H1 (cell line): ENCODE measurements around the gene SERPINB1. TPM values are rescaled to one million over a fixed set of nuclear protein-coding genes. Genes with fewer than 3 reads are reported as not detected.

Experiments used
- CTCF ChIA-PET: fragments of 300-600 bp; sonication (Branson Sonifier 250); formaldehyde crosslinking; loops from one replicate; lab custom pipeline; 2021; ENCODE audit not compliant: partially characterized antibody; lab: Charles Lee
- POLR2A ChIA-PET: fragments of 300-600 bp; sonication (Branson Sonifier 250); formaldehyde crosslinking; loops from one replicate; lab custom pipeline; 2021; ENCODE audit warnings: inconsistent platforms; ENCODE audit not compliant: partially characterized antibody; lab: Charles Lee
- DNase-seq, 2 experiments: peaks; one replicate each; pipeline versions ENCODE4 v3.0.0 to v3.0.0-alpha.2; 2010 to 2022; ENCODE audit warnings: low spot score in 2 of 2, low read depth in 1 of 2, mixed read lengths in 1 of 2
- FAIRE-seq: peaks from 2 replicates; lab custom pipeline; 2011; peaks lifted over from hg19 to GRCh38; lab: Jason Lieb, UNC
- H2AFZ ChIP-seq: 2 replicates; pipeline ENCODE4 v1.8.1; 2012; ENCODE audit warnings: low read length, inconsistent platforms
- H2AK5ac ChIP-seq: 2 replicates; pipeline ENCODE4 v1.6.1; 2013; ENCODE audit warnings: low read depth, low read length
- H2BK120ac ChIP-seq: replicated peaks from 2 replicates; pipeline ENCODE3; 2013; ENCODE audit warnings: low read depth, low read length, inconsistent platforms
- H2BK12ac ChIP-seq: 2 replicates; pipeline ENCODE4 v1.6.1; 2013; ENCODE audit warnings: low read depth, low read length
- H2BK15ac ChIP-seq: 2 replicates; pipeline ENCODE4 v1.6.1; 2013; ENCODE audit warnings: low read length
- H2BK20ac ChIP-seq: 2 replicates; pipeline ENCODE4 v1.6.1; 2013; ENCODE audit warnings: low read length
- H2BK5ac ChIP-seq: 2 replicates; pipeline ENCODE4 v1.6.1; 2013; ENCODE audit warnings: low read depth, low read length
- H3K14ac ChIP-seq: 2 replicates; pipeline ENCODE4 v1.6.1; 2013; ENCODE audit warnings: inconsistent platforms; ENCODE audit not compliant: insufficient read length
- H3K18ac ChIP-seq: 2 replicates; pipeline ENCODE4 v1.6.1; 2013; ENCODE audit warnings: low read length; ENCODE audit errors: extremely low read depth
- H3K23ac ChIP-seq: 2 replicates; pipeline ENCODE4 v1.6.1; 2013; ENCODE audit warnings: inconsistent platforms; ENCODE audit not compliant: insufficient read length
- H3K23me2 ChIP-seq: 2 replicates; pipeline ENCODE4 v1.6.1; 2013; ENCODE audit warnings: low read depth, low read length
- H3K27ac ChIP-seq: 2 replicates; pipeline ENCODE4 v1.6.1; 2011; ENCODE audit warnings: low read depth, low read length, inconsistent platforms
- H3K27me3 ChIP-seq, 4 experiments: replicated peaks in 1 of 4; 1 replicate in 1 of 4; 2 replicates in 3 of 4; pipeline versions ENCODE4 v1.6.1 to v1.8.1; 2011 to 2013; ENCODE audit warnings: low read length in 3 of 4, mild to moderate bottlenecking in 3 of 4, inconsistent platforms in 2 of 4, mixed read lengths in 2 of 4, moderate library complexity in 1 of 4; ENCODE audit not compliant: control insufficient read depth in 3 of 4, insufficient read depth in 3 of 4; ENCODE audit errors: extremely low read depth in 1 of 4
- H3K36me3 ChIP-seq, 4 experiments: 2 replicates each; pipeline versions ENCODE4 v1.6.1 to v1.8.1; 2011 to 2013; ENCODE audit warnings: mild to moderate bottlenecking in 4 of 4, low read length in 3 of 4, moderate library complexity in 2 of 4, control low read depth in 1 of 4, inconsistent platforms in 1 of 4; ENCODE audit not compliant: insufficient read depth in 4 of 4, control insufficient read depth in 2 of 4
- H3K4ac ChIP-seq: replicated peaks from 2 replicates; pipeline ENCODE3; 2013; ENCODE audit warnings: low read length, low read depth, mixed read lengths, inconsistent platforms; ENCODE audit not compliant: insufficient read length
- H3K4me1 ChIP-seq, 4 experiments: replicated peaks in 1 of 4; 1 replicate in 1 of 4; 2 replicates in 3 of 4; pipeline versions ENCODE4 v1.6.1 to v1.8.1; 2011 to 2013; ENCODE audit warnings: low read length in 3 of 4, inconsistent platforms in 2 of 4, mixed read lengths in 1 of 4; ENCODE audit not compliant: insufficient read depth in 4 of 4, control insufficient read depth in 3 of 4
- H3K4me2 ChIP-seq, 2 experiments: 2 replicates each; pipeline versions ENCODE4 v1.6.1 to v1.8.1; 2011 to 2013; ENCODE audit warnings: low read depth in 2 of 2, low read length in 2 of 2, control low read depth in 1 of 2, inconsistent platforms in 1 of 2, mild to moderate bottlenecking in 1 of 2; ENCODE audit not compliant: insufficient read depth in 1 of 2
- H3K4me3 ChIP-seq, 4 experiments: fragments of 200-600, 300-600 bp in 1 of 4; sonication (generic), shearing (Covaris generic), sonication (Bioruptor Twin) in 1 of 4; 2 replicates each; pipeline versions ENCODE4 v1.5.1 to v1.8.1; 2011 to 2016; ENCODE audit warnings: low read length in 4 of 4, low read depth in 3 of 4, control low read depth in 2 of 4, inconsistent platforms in 2 of 4, mild to moderate bottlenecking in 2 of 4, mixed read lengths in 1 of 4, moderate library complexity in 1 of 4; ENCODE audit not compliant: insufficient read depth in 2 of 4; ENCODE audit errors: extremely low read depth in 1 of 4
- H3K56ac ChIP-seq: replicated peaks from 2 replicates; pipeline ENCODE3; 2013; ENCODE audit warnings: low read depth, mild to moderate bottlenecking, mixed read lengths, low read length, inconsistent platforms; ENCODE audit not compliant: insufficient read length
- H3K79me1 ChIP-seq: 2 replicates; pipeline ENCODE4 v1.6.1; 2013; ENCODE audit warnings: low read depth, low read length, control low read depth
- H3K79me2 ChIP-seq, 2 experiments: 2 replicates each; pipeline versions ENCODE4 v1.6.1 to v1.8.1; 2012 to 2013; ENCODE audit warnings: low read length in 2 of 2, mild to moderate bottlenecking in 2 of 2, inconsistent platforms in 1 of 2; ENCODE audit not compliant: insufficient read depth in 2 of 2, control insufficient read depth in 1 of 2
- H3K9ac ChIP-seq, 4 experiments: replicated peaks in 1 of 4; 1 replicate in 1 of 4; 2 replicates in 3 of 4; pipeline versions ENCODE4 v1.6.1 to v1.8.1; 2011 to 2013; ENCODE audit warnings: low read depth in 3 of 4, low read length in 3 of 4, control low read depth in 2 of 4, mild to moderate bottlenecking in 2 of 4, moderate library complexity in 2 of 4, inconsistent platforms in 1 of 4; ENCODE audit errors: extremely low read depth in 1 of 4
- H3K9me3 ChIP-seq, 2 experiments: 2 replicates each; pipeline versions ENCODE4 v1.6.1 to v1.8.1; 2012 to 2013; ENCODE audit warnings: mild to moderate bottlenecking in 2 of 2, moderate library complexity in 2 of 2, control low read depth in 1 of 2, inconsistent platforms in 1 of 2, low read depth in 1 of 2, low read length in 1 of 2, mixed read lengths in 1 of 2; ENCODE audit not compliant: insufficient read depth in 2 of 2
- H4K20me1 ChIP-seq, 2 experiments: replicated peaks in 1 of 2; 2 replicates each; pipeline versions ENCODE3 to v1.8.1; 2011 to 2013; ENCODE audit warnings: inconsistent platforms in 2 of 2, low read length in 2 of 2, mild to moderate bottlenecking in 1 of 2; ENCODE audit not compliant: insufficient read depth in 2 of 2, control insufficient read depth in 1 of 2
- H4K5ac ChIP-seq: 2 replicates; pipeline ENCODE4 v1.6.1; 2013; ENCODE audit warnings: low read length, low read depth, mixed read lengths, inconsistent platforms; ENCODE audit not compliant: insufficient read length
- H4K8ac ChIP-seq: 2 replicates; pipeline ENCODE4 v1.8.0; 2013; ENCODE audit warnings: mild to moderate bottlenecking, moderate library complexity, low read length, inconsistent platforms; ENCODE audit not compliant: insufficient read depth; ENCODE audit errors: extremely low read depth
- H4K91ac ChIP-seq: replicated peaks from 2 replicates; pipeline ENCODE3; 2013; ENCODE audit warnings: low read length, mixed read lengths, inconsistent platforms; ENCODE audit not compliant: insufficient read length
- BACH1 ChIP-seq: IDR thresholded peaks from 2 replicates; pipeline ENCODE4 v1.6.1; 2012; ENCODE audit warnings: low read length, improper control_type of control experiment
- CHD1 ChIP-seq: IDR thresholded peaks from 2 replicates; pipeline ENCODE4 v1.6.1; 2012; ENCODE audit warnings: low read depth, low read length, improper control_type of control experiment
- CTBP2 ChIP-seq: IDR thresholded peaks from 2 replicates; pipeline ENCODE4 v1.7.0; 2011; ENCODE audit warnings: borderline replicate concordance, mild to moderate bottlenecking, moderate library complexity, mixed read lengths, low read length; ENCODE audit not compliant: insufficient read depth, insufficient read length
- EGR1 ChIP-seq: IDR thresholded peaks from 2 replicates; pipeline ENCODE4 v1.6.1; 2011; ENCODE audit warnings: low read depth, low read length, borderline replicate concordance
- EP300 ChIP-seq, 2 experiments: IDR thresholded peaks; 1 replicate in 1 of 2; 2 replicates in 1 of 2; pipeline ENCODE4 v1.6.1; 2011 to 2012; ENCODE audit warnings: low read depth in 2 of 2, low read length in 2 of 2, mild to moderate bottlenecking in 2 of 2, borderline replicate concordance in 1 of 2, inconsistent platforms in 1 of 2, moderate library complexity in 1 of 2
- MAFK ChIP-seq: IDR thresholded peaks from 2 replicates; pipeline ENCODE4 v1.6.1; 2012; ENCODE audit warnings: low read depth, mild to moderate bottlenecking, improper control_type of control experiment, low read length
- POLR2AphosphoS5 ChIP-seq: IDR thresholded peaks from 2 replicates; pipeline ENCODE4 v1.6.1; 2011; ENCODE audit warnings: low read depth, low read length
- RFX5 ChIP-seq: IDR thresholded peaks from 2 replicates; pipeline ENCODE4 v1.6.1; 2011; ENCODE audit warnings: low read depth, low read length, improper control_type of control experiment, borderline replicate concordance
- SIX5 ChIP-seq: IDR thresholded peaks from 2 replicates; pipeline ENCODE4 v1.6.1; 2011; ENCODE audit warnings: mild to moderate bottlenecking, low read depth, low read length
- SP2 ChIP-seq: IDR thresholded peaks from 2 replicates; pipeline ENCODE4 v1.6.1; 2012; ENCODE audit warnings: mild to moderate bottlenecking, low read length, inconsistent platforms
- WGBS, 2 experiments: shearing (Covaris generic) in 1 of 2; methylation state at CpG; one replicate each; pipeline versions ENCODE4 v1.1.6 to v1.1.7; 2013 to 2015; ENCODE audit warnings: low lambda C conversion rate in 2 of 2, mixed read lengths in 2 of 2, inconsistent platforms in 1 of 2, low coverage in 1 of 2, missing lambda C conversion rate in 1 of 2; ENCODE audit not compliant: insufficient replicate concordance in 2 of 2, insufficient coverage in 1 of 2, insufficient read length in 1 of 2; ENCODE audit errors: extremely low coverage in 1 of 2, missing lambda C conversion rate in 1 of 2; 5-methylcytosine and 5-hydroxymethylcytosine counted together
- polyA plus RNA-seq, 7 experiments: library from polyadenylated mRNA; depleted of rRNA in 3 of 7; stranded (reverse) in 5 of 7; unstranded in 2 of 7; fragments of >200 nt in 5 of 7; fragments of 200-250 nt in 2 of 7; gene quantifications; 1 replicate in 5 of 7; 2 replicates in 1 of 7; 4 replicates in 1 of 7; pipeline versions ENCODE4 v1.2.1 to v1.2.3, GENCODE V29; 2011 to 2013; ENCODE audit warnings: missing spikeins in 2 of 7, mixed read lengths in 2 of 7
- total RNA-seq: library from RNA; stranded (reverse); fragmentation: NEBNext Ultra II Directional; extraction: Animal tissue kit (Norgen Biotek cat#: 25700); gene quantifications from 2 replicates; pipeline ENCODE4 v1.2.1, GENCODE V29; 2021
- TF ChIP-seq, protein P1 (sequence below): IDR thresholded peaks from 2 replicates; pipeline ENCODE4 v1.6.1; 2012; ENCODE audit warnings: inconsistent platforms

SERPINB1 gene
- total and polyA plus RNA-seq, 2 of the 8 experiments (the other 6 are each of a cell fraction or from before 2014, with no cell fraction given) = 8.1 to 17.3 TPM

DNA sequence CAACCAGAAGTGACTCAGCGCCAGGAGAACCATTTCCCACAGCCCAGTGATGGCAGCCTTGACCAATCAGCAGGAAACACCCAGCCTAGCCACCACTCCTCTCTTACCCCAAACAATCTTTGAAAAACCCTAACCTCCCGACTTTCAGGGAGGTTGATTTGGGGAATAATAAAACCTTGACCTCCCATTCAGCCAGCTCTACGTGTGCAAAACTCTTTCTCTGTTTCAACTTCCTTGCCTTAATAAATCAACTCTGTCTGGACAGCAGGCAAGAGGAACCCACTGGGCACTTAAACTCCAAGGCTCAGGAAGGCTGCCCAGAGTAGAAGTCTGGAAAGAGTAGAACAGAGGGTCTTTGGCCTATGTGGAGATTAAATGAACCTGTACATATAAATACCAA, 35.0 kb downstream of the SERPINB1 start:
- Histone ChIP-seq H2AFZ (no peak overlapping the region), H2BK5ac (no peak overlapping the region), H3K23ac (no peak overlapping the region), H2AK5ac (no peak overlapping the region), H4K20me1 (no peaks in the 10 kb centered on the region), H4K5ac (no peak overlapping the region), H3K36me3 (no peaks in the 10 kb centered on the region), H3K27me3 (no peaks in the 10 kb centered on the region), H3K9me3 (no peaks in the 10 kb centered on the region), H2BK120ac (no peak overlapping the region), H3K14ac (no peak overlapping the region), H3K9ac (no peak overlapping the region), H3K27ac (no peak overlapping the region), H2BK15ac (no peak overlapping the region), H3K4me3 (no peak overlapping the region), H2BK12ac (no peak overlapping the region), H4K91ac (no peak overlapping the region), H3K4me1 (peaks cover 0 to 5% (median 2%) of the 10 kb centered on the region in 4 experiments; a peak in 2 of 7 replicates), H2BK20ac (no peak overlapping the region), H3K23me2 (no peaks in the 10 kb centered on the region; the same call in 1 of the 2 replicates), H3K56ac (no peak overlapping the region), H4K8ac (no peak overlapping the region; the same call in 1 of the 2 replicates), H3K18ac (no peak overlapping the region), H3K4me2 (no peak overlapping the region), H3K79me2 (no peaks in the 10 kb centered on the region), H3K79me1 (0 out of 2 replicates have a peak, but pooled peaks cover 2% of the 10 kb centered on the region), H3K4ac (no peak overlapping the region)
- ChIA-PET CTCF (interaction anchor here (0.8 to 3.7 kb wide), 2 partner anchors 16 to 40 kb away, joined by 3 to 21 read pairs; no protein-coding TSS in a partner anchor), POLR2A (interaction anchor here (0.6 kb wide), 1 partner anchor 10 kb away, joined by 3 read pairs; no protein-coding TSS in a partner anchor)
- FAIRE-seq (no peak), DNase-seq (no peak)
- 94% methylated on average over 3 of the region's 3 CpGs; no CpG with 5 or more reads in 1 of the 2 experiments for WGBS, 2 experiments
- no peak for TF ChIP-seq POLR2AphosphoS5
- no peak for TF ChIP-seq SIX5
- no peak for TF ChIP-seq CTBP2
- TF ChIP-seq, protein P1, sequence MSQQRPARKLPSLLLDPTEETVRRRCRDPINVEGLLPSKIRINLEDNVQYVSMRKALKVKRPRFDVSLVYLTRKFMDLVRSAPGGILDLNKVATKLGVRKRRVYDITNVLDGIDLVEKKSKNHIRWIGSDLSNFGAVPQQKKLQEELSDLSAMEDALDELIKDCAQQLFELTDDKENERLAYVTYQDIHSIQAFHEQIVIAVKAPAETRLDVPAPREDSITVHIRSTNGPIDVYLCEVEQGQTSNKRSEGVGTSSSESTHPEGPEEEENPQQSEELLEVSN = no peak
- TF ChIP-seq RFX5 = no peak
- no peak for TF ChIP-seq MAFK
- no peak for TF ChIP-seq EGR1
- no peak for TF ChIP-seq BACH1
- no peak for TF ChIP-seq EP300 (IDR thresholded peaks at IDR 0.05; ENCODE audit: borderline replicate concordance in 1 of 2, low read depth in 2 of 2, low read length in 2 of 2)
- TF ChIP-seq SP2 = no peak
- TF ChIP-seq CHD1 = no peak
